NCI-H1092 (cell line): ENCODE data around the gene PPP1R3D.
"Not testable (repeated sequence)": the region's sequence is repeated elsewhere in the genome, so short reads cannot be mapped to it uniquely, and the experiment has no call there.

Source experiments
- DNase-seq: peaks from one replicate; lab custom pipeline; 2025; lab: John Stamatoyannopoulos, UW

The PPP1R3D gene, protein sequence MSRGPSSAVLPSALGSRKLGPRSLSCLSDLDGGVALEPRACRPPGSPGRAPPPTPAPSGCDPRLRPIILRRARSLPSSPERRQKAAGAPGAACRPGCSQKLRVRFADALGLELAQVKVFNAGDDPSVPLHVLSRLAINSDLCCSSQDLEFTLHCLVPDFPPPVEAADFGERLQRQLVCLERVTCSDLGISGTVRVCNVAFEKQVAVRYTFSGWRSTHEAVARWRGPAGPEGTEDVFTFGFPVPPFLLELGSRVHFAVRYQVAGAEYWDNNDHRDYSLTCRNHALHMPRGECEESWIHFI

GRCh38 chr20:59940129-59940955, at the start of gene PPP1R3D, which contains the start of gene FAM217B:
TSS of gene PPP1R3D (minus strand) at chr20:59940305. CDS start at chr20:59939931, 374 bp downstream.
TSS of gene FAM217B (plus strand) at chr20:59940389. CDS start at chr20:59943944, 3,555 bp downstream.
- DNase-seq, result peak; percentile 85

DNA sequence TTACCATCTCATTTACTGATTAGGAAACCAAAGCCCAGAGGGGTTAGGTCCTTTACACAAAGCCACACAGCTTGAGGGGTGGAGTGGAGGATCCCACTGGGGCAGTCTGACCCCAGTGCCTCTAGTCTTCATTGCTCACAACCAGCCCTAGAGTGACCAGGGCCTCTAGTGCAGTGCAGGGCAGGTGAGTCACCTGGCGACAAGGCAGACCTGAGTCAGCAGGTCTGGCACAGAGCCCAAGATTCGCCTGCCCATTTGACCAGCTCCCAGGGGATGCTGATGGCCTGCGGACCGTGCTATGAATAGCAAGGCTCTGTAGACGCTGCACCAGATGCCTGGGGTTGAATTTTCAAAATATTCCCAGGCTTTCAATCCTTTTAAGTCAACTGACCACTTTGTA, 48.0 kb upstream of the PPP1R3D start:
- DNase-seq, result no peak

GRCh38 chr20:59987135-59987534, 47.0 kb upstream of the PPP1R3D start:
- DNase-seq, result no peak

- DNase-seq, result no peak
Measured at GRCh38 chr20:59985864-59986263, 45.8 kb upstream of the PPP1R3D start.

DNA sequence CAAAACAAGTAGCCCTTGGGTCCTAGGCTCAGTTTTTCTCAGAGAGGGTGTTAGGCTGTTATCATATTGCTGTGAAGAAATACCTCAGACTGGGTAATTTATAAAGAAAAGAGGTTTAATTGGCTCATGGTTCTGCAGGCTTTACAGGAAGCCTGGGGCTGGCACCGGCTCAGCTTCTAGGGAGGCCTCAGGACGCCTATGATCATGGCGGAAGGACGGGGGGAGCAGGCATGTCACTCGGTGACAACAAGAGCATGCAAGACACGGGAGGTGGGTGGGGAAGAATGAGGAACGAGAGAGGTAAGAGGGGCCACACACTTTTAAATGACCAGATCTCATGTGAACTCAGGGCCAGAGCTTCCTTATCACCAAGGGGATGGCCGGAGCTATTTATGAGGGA, 45.1 kb upstream of the PPP1R3D start:
- no peak for DNase-seq

DNA sequence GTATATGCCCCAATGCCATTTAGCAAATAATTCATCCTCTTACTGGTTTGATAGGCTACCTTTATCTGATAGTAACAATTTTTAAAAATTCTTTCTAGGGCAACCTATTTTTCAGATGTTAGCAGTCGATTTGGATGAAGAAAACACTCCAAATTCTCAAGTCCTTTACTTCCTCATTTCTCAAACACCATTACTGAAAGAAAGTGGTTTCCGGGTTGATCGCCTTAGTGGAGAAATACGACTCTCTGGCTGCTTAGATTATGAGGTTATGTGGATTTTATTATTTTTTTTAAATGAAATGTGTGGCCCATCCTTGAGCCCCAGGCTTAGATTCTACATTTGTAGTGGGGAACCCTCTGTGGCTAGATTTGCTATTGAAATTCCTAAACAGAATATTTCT, 44.4 kb upstream of the PPP1R3D start:
- no peak for DNase-seq

- no peak for DNase-seq
Measured at GRCh38 chr20:59983076-59983475, 43.0 kb upstream of the PPP1R3D start.

DNA sequence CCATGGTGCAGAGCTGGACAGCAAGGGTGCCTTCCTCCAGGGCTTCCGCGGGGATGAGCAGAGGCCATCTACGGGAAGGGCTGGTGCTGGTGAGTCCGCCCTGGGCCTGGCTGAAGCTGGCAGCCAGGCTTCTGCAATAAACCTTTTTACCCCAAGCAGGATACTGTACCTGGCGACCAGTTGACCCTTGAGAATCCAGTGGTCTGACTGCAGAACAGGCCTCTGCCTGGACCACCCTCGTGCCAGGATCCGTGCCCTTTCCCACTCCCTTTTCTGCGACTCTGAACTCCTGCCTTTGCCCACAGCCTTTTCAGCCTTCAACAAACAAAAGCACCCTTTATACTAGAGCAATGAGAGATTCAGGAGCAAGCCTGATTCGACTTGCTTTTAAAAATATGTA, 37.0 kb upstream of the PPP1R3D start:
- no peak for DNase-seq

GRCh38 chr20:59976156-59976782, 36.2 kb upstream of the PPP1R3D start:
- no peak for DNase-seq

GRCh38 chr20:59972037-59972801, 32.1 kb upstream of the PPP1R3D start:
- DNase-seq, result no peak

DNA sequence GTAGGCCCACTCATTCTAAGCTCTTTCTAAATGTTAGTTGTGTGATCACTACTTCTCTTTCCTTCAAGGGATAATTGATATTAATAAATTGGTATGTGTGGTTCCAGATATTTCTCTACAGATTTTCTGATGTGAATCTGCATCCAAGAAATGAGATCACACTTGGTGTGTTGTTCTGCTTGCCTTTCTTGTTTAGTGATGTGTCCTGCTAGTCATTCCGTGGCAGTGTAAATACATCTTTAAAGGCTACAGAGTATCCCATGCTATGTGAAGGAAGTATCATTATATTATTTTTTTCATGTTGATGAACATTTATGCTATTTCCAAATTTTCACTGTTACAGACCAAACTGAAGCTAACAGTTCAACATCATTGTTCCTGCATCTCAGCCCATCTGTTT, 31.3 kb upstream of the PPP1R3D start:
- no peak for DNase-seq

DNA sequence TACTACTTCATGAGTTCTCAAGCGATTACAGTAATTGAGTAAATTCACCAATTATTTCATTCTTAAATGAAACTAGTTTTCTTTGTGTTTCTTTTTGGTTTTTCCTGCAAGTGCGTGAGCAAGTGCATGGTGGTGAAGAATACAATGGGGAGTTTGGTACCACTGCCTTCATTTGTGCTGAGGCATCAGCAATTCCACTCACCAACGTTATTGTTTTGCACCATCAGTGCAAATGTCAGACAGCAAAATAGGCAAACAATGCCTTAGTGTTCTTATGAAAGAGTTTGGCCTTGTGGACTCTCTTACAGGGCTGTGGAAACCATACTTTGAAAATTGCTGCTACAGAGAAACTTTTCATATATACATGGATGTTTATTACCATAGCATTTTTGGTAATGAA, 26.3 kb upstream of the PPP1R3D start:
- no peak for DNase-seq

- DNase-seq, result no peak
Measured at GRCh38 chr20:59962155-59962554, 22.1 kb upstream of the PPP1R3D start.

DNA sequence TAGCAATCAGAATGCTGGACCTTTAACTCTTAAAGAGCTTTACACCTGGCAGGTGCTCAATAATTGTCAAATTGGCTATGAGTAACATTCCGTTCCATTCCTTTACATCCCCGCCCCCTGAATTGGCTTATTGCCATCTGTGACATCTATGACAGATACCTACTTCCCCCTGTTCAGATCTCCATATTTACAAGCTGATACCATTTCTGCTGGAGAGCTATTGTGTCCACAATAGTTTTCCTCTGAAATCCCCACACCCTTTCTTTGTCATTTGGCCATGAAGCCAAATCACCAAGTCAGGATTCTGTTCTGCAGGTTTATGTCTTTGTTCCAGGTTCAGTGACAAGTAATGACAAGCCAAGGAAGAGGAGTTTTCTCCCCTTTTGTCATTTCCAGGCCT, 21.3 kb upstream of the PPP1R3D start:
- DNase-seq, result no peak

GRCh38 chr20:59958626-59959025, 18.5 kb upstream of the PPP1R3D start:
- no peak for DNase-seq

GRCh38 chr20:59958123-59958522, 18.0 kb upstream of the PPP1R3D start, which contains the start of gene CDH26:
TSS of gene CDH26 (plus strand) at chr20:59958423. CDS start at chr20:59958727, 304 bp downstream.
- DNase-seq, result no peak

DNA sequence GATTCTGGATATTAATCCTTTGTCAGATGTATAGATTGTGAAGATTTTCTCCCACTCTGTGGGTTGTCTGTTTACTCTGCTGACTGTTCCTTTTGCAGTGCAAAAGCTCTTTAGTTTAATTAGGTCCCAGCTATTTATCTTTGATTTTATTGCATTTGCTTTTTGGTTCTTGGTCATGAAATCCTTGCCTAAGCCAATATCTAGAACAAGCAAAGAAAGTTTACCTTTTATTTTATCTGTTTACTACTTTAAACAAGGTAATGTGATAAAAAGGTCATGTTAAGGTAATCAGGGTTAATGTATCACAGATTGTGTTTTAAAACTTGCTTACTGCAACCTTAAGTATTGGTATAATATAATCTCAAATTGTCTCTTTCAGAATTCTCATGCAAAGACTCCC, 17.5 kb upstream of the PPP1R3D start:
- DNase-seq, result not testable (repeated sequence)

GRCh38 chr20:59955131-59955796, 15.2 kb upstream of the PPP1R3D start:
- no peak for DNase-seq

DNA sequence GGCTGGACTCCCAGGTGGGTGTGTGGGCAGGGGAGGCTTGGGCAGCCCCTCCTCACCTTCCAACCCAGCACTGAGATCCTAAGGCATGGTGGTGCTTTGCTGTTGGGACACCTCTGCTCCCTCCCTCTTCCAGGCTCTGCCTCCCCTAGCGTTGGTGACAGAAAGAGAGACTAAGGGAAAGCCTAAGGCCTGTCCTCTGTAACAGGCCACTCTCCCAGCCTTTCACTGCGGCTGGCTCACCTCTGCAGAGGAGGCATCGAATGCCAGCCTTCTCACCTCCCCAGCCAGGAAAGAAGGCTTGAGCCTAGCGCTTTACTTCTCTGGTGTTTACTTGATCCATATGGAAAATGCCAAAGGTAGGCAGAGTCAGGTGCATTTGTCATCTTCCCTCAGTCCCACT, 14.6 kb upstream of the PPP1R3D start:
- no peak for DNase-seq

DNA sequence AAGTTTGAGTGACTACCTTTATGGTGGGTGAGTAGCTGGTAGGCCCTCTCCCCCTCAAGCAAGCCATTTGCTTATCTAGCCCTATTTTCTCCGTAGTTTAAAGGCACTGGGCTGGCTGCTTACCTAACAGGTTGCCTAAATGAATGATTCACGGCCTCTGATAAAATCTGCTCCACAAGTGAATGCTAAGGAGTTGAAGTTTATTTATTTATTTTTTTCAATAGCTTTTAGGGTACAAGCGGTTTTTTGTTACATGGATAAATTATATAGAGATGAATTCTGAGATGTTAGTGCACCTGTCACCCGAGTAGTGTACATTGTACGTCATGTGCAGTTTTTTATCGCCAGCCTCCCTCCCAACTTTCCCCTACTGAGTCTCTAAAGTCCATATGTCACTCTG, 9.8 kb upstream of the PPP1R3D start:
- no peak for DNase-seq
